GM18498 (cell line): ENCODE results near the gene POC1A.
"Not testable (repeated sequence)": the region's sequence is repeated elsewhere in the genome, so short reads cannot be mapped to it uniquely, and the experiment has no call there.

Experiments
- ATAC-seq: cut with Tn5 transposase; IDR thresholded peaks from one replicate; pipeline ENCODE4 v1.9.1; 2021; ENCODE audit warnings: mild to moderate bottlenecking, moderate library complexity; ENCODE audit not compliant: unreplicated experiment

POC1A gene

GRCh38 chr3:52184690-52185089 is 30.5 kb upstream of the POC1A start:
- ATAC-seq: no peak

- ATAC-seq: no peak
These were observed 29.7 kb upstream of the POC1A start for GRCh38 chr3:52183786-52184445.

- no peak for ATAC-seq
These were observed 28.5 kb upstream of the POC1A start for GRCh38 chr3:52182691-52183090.

DNA sequence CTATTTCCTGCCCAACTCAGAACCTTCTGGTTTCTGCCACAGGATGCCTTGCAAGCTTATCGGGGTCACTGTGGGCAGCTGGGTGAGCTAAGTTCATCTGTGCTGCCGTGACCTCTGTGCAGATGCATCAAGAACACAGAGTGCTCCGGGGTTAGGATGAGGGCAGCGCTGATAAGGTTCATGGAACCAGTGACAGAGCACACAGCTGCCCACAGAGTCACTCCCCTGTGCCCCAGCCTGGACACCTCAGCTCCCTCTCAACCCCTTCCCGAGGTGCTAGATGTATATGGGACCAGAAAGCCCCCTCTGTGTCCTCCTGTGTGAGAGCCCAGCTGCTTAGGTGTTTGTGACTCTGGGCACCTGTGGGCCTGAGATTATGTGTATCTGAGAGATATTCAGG is 28.0 kb upstream of the POC1A start:
- ATAC-seq: no peak

DNA sequence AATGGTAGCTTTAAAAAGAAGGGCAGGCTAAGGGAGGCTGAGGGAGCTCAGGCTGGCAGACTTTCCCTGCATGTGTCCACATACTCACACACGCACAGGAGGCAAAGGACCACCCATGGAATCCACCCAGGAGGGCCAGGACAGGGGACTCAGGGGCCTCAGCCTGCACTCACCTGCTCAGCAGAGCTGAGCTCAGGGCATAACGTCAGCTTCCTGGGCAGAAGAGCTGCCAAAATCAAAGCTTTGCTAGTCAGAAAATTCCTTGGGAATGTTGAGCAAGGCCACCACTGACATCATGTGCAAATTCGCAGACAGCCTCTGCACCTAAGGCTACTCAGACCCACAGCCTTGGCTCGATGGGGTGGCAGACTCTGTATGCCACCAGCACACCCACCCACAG is 27.3 kb upstream of the POC1A start:
- no peak for ATAC-seq

DNA sequence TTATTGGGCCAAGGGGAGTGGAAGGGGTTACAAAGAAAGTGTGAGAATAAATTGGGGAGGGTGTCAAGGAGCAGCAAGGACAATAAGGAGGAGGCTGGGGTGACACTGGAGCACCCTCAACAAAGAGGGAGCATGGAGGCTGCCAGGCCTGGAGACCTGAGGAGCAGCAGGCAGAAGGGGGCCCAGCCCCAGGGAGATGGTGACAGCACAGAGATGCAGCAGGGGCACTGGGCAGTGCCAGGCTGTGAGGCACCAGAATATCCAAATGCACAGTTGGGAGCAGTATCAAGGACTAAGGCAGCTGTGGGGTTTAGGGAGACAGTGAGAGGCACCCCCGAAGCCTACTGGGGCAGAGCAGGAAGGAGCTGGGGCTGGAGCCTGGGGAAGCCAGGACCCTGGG is 24.3 kb upstream of the POC1A start:
- ATAC-seq: no peak

- not testable (repeated sequence) for ATAC-seq
These were observed 23.9 kb upstream of the POC1A start for GRCh38 chr3:52178126-52178525.

- no peak for ATAC-seq
These were observed 23.4 kb upstream of the POC1A start for GRCh38 chr3:52177701-52178042.

GRCh38 chr3:52176951-52177700 is 22.9 kb upstream of the POC1A start:
- no peak for ATAC-seq

DNA sequence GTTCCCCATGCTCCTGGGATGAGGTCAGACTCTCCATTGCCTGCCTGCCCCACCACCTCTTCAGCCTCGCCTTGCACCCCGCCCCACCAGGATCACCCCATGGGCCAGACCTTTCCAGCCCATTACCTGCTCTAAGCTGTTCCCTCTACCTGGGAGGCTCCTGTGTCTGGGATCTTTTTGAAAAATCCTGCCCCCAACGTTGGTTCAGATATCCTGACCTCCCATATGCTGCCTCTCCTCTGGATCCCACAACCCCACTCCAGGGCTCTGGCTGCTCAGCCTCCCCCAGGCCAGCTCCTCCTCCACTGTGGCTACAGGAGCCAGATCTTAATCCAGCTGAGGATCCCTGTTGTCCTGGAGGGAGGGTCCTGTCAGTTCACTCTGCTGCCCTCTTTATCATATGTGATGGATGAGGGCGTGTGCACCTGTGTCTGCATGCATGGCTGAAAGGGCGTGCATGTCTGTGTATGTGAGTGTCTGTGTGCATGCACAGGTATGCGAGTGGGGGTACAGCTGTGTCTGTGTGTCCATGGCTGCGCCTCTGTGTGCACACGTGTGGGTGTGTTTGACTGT is 22.0 kb upstream of the POC1A start:
- no peak for ATAC-seq

DNA sequence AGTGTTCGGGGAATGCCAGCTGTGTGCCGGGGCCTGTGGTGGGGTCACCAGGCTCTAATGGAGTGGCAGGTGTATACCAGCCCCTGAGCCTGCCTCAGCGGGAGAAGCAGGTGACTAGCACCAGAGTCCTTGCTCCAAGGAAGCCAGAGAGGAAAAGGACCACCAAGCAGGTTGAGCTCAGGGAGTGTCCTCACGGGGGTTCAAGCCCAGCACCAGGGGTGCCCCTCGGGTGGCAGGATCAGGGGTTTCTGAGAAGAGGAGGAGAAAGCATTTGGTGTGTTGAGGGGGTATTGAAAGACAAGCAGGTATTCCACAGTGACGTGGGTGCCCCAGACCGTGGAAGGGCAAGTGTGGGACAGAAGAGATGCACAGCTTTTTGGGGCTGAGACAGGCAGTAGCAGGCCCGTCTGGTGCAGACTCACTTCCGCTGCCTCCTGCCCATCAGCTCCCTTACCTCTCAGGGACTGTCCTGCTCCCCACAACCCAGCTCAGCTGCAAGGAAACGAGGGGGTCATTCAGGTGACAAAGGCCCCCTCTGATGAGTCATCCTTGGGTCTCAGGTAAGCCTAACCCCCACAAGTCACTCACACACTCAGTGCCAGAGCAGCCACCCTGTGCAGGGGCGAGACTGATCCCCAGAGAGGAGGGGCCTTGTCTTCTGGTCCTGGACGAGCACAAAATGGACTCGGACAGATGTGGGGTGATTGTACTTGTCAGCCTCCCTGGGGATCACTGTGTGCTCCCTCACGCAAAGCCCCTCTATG is 21.4 kb upstream of the POC1A start:
- ATAC-seq: no peak

DNA sequence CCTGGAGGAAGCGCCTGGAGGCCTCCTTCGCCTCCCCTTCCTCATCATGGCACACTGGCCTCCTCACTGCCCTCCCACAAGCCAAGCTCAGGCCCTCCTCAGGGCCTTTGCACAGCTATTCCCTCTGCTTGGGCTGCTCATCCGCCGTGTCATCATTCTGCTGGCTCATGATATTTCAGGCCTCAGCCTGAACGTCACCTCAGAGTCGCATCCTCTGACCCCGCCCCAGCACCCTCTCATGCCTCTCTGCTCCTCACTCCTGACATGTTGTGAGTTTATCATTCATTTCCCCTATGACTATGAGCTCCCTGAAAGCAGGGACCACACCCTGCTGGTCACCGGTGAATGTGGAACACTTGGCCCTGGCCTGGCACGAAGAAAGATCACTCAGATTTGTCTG is 20.7 kb upstream of the POC1A start:
- no peak for ATAC-seq

GRCh38 chr3:52173101-52173500 is 18.9 kb upstream of the POC1A start:
- ATAC-seq: no peak

- no peak for ATAC-seq
These were observed 18.1 kb upstream of the POC1A start for GRCh38 chr3:52172262-52172757.

DNA sequence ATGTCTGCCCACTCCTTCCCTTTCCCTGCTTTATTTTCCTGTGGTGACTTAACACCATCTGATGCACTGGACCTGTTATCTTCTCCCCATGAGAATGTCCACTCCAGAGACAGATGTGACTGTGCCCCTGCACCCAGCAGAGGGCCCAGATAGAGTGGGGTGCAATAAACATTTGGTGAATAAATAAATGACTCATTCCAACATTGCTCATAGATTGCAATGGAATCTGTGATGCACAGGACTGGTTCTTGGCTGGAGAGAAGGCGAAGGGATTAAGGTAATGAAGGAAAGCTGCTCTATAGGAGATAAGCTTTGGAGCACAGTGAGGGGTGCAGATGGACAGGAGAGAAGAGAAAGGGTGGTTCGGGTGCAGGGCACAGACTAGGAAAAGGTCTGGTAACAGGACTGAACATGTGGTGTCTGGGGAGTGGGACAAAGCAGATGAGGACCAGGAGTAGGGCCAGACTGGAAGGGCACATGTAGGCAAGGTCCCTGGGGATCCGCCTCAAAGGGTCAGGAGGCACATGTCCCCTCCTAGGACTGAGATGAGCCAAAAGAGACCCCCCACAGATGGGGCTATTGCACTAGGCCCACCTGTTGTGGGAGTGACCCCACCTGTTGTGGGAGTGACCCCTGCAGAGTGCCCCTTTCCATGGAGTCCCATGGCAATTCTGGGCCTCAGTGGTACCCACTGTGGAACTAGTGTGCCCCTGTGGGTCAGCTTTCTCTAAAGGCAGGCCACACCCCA is 17.5 kb upstream of the POC1A start:
- no peak for ATAC-seq

DNA sequence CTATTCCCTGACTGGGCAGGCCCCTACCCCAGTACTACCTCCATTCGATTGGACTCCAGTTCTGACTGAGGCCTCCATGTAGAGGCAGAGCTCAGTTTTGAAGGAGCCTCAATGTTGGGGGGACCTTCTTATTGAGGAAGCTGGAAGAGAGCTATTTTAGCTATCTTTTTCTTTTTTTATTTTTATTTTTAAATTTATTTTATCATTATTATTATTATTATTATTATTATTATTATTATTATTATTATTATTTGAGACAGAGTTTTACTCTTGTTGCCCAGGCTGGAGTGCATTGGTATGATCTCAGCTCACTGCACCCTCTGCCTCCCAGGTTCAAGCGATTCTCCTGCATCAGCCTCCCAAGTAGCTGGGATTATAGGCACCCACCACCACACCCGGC is 16.0 kb upstream of the POC1A start:
- ATAC-seq: not testable (repeated sequence)

DNA sequence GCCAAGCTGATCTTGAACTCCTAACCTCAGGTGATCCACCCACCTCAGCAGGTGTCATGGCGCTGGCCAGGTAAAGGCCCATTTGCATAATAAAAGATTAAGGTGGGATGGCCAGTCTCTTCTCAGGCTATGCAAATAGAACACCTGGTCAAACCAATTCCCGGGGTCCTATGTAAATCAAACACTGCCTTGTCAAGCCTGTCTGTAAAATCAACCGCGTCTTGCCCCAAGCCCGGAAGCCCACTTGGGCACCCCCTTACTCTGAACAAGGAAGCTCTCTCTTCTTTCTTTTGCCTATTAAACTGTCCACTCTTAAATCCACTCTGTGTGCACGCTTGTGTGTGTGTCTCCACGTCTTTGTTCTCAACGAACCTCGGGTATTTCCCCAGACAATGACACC is 13.0 kb upstream of the POC1A start:
- no peak for ATAC-seq

DNA sequence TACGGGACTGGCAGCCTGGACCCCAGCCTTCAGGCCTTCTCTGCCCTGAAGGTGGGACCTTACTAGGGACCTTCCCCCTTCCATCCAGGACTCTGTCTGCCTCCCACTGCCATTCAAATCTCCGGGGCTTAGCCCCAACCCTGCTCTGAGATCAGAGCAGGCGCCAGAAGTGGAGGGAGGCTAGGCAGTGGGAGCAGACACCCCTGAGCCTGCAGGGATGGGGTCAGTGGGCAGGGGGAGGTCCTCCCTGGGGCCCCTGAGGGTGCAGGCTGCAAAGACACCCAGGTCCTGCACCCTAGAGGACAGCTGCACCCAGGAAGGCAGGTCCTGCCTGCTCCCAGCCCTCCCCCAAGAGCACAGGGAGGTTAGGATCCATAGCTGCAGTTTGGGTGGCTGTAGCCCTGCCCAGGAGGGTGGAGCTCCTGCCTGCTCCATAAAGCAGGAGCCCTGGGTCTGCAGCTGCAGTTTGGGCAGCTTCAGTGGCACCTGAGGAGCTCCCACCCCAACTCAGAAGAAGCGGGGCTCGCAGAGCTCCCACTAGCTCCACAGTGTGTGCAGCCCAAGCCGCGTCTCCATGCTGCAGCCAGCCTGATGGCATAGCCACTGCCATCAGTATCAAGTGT is 8.1 kb upstream of the POC1A start:
- no peak for ATAC-seq

- ATAC-seq: no peak
These were observed 5.3 kb upstream of the POC1A start for GRCh38 chr3:52159503-52159902.

GRCh38 chr3:52155912-52156311 is 1.7 kb upstream of the POC1A start:
- ATAC-seq: no peak
